ENCODE data around the gene FLYWCH1.

Gene FLYWCH1

GRCh38 chr16:2973605-2974318 lies 62.0 kb downstream of the FLYWCH1 start:
- no peak overlapping the region for H3K4me3 ChIP-seq (ENCODE audit: control insufficient read depth, low read depth, low read length)

GRCh38 chr16:2974319-2975056 lies 62.8 kb downstream of the FLYWCH1 start:
- no peak for TF ChIP-seq CTCF (conservative IDR thresholded peaks at IDR 0.05; ENCODE audit: control insufficient read depth, insufficient read depth, low read depth, low read length)
- H3K4me3 ChIP-seq (ENCODE audit: control insufficient read depth, low read depth, low read length) = no peak overlapping the region
- no peak for DNase-seq (ENCODE audit: low read depth)

More at GRCh38 chr16:2973605-2974318, 62.0 kb downstream of the FLYWCH1 start:
- TF ChIP-seq CTCF (conservative IDR thresholded peaks at IDR 0.05; ENCODE audit: control insufficient read depth, insufficient read depth, low read depth, low read length) = no peak
- DNase-seq (ENCODE audit: low read depth) = no peak

- TF ChIP-seq CTCF (conservative IDR thresholded peaks at IDR 0.05; ENCODE audit: control insufficient read depth, insufficient read depth, low read depth, low read length) = no peak
- DNase-seq (ENCODE audit: low read depth) = no peak
- H3K4me3 ChIP-seq (ENCODE audit: control insufficient read depth, low read depth, low read length) = no peak overlapping the region
Observed at GRCh38 chr16:2975161-2975795, 63.5 kb downstream of the FLYWCH1 start.

GRCh38 chr16:2976201-2976600 lies 64.5 kb downstream of the FLYWCH1 start:
- TF ChIP-seq CTCF (conservative IDR thresholded peaks at IDR 0.05; ENCODE audit: control insufficient read depth, insufficient read depth, low read depth, low read length) = no peak
- DNase-seq (ENCODE audit: low read depth) = no peak
- H3K4me3 ChIP-seq (ENCODE audit: control insufficient read depth, low read depth, low read length) = no peak overlapping the region

GRCh38 chr16:2976673-2977072 lies 64.9 kb downstream of the FLYWCH1 start:
- no peak for TF ChIP-seq CTCF (conservative IDR thresholded peaks at IDR 0.05; ENCODE audit: control insufficient read depth, insufficient read depth, low read depth, low read length)
- DNase-seq (ENCODE audit: low read depth) = no peak
- no peak overlapping the region for H3K4me3 ChIP-seq (ENCODE audit: control insufficient read depth, low read depth, low read length)

GRCh38 chr16:2977440-2977839 lies 65.7 kb downstream of the FLYWCH1 start:
- H3K4me3 ChIP-seq (ENCODE audit: control insufficient read depth, low read depth, low read length) = no peak overlapping the region
- no peak for TF ChIP-seq CTCF (conservative IDR thresholded peaks at IDR 0.05; ENCODE audit: control insufficient read depth, insufficient read depth, low read depth, low read length)

More at GRCh38 chr16:2977440-2977839, 65.7 kb downstream of the FLYWCH1 start:
- DNase-seq (ENCODE audit: low read depth) = no peak

Data from fibroblast of mammary gland (primary cell).